Peyer's patch (tissue), 4 donors: Measurements from ENCODE around the gene HNRNPUL1. TPM values are rescaled to one million over a fixed set of nuclear protein-coding genes. Genes with fewer than 3 reads are reported as not detected.

Experiments
- DNase-seq, 3 donors: peaks; one replicate each; pipeline ENCODE4 v3.0.0-alpha.2; 2017 to 2019
- H3K27ac ChIP-seq, 4 donors: fragments of 200-600 bp; sonication (generic); one replicate each; pipeline ENCODE4 v1.5.1; 2016 to 2019
- H3K27me3 ChIP-seq, 2 donors: fragments of 200-600 bp; sonication (generic); one replicate each; pipeline ENCODE4 v1.5.1; 2019
- H3K36me3 ChIP-seq, 3 donors: fragments of 200-600 bp; sonication (generic); one replicate each; pipeline ENCODE4 v1.5.1; 2016 to 2019
- H3K4me1 ChIP-seq, 4 donors: fragments of 200-600 bp; sonication (generic); one replicate each; pipeline ENCODE4 v1.5.1; 2016 to 2019
- H3K4me3 ChIP-seq, 4 donors: fragments of 200-600 bp; sonication (generic); 1 replicate in 3 of 4; 2 replicates in 1 of 4; pipeline ENCODE4 v1.5.1; 2016 to 2019; ENCODE audit warnings: mild to moderate bottlenecking in 1 of 4
- H3K9me3 ChIP-seq, 4 donors: fragments of 200-600 bp; sonication (generic); one replicate each; pipeline ENCODE4 v1.5.1; 2016 to 2019; ENCODE audit warnings: mild to moderate bottlenecking in 1 of 4
- CTCF ChIP-seq, 6 experiments: fragments of 450-650 bp in 4 of 6; fragments of 200-600 bp in 2 of 6; sonication (generic) in 1 of 6; IDR thresholded peaks; one replicate each; pipeline ENCODE4 v1.5.1; 2017 to 2019; ENCODE audit warnings: antibody characterized with exemption in 6 of 6, mild to moderate bottlenecking in 3 of 6, moderate library complexity in 1 of 6
- POLR2A ChIP-seq, 2 donors: fragments of 450-650 bp; IDR thresholded peaks; one replicate each; pipeline ENCODE4 v1.5.1; 2017; ENCODE audit warnings: antibody characterized with exemption in 2 of 2, mild to moderate bottlenecking in 2 of 2, moderate library complexity in 2 of 2
- total RNA-seq, 4 donors: library from RNA; depleted of rRNA; stranded (reverse); fragments of >200 nt; gene quantifications; one replicate each; pipeline ENCODE4 v1.1.0, GENCODE V29; 2016

The HNRNPUL1 gene
- total RNA-seq, 4 donors from 2014 or later = 123 to 244 (median 167) TPM

- Histone ChIP-seq H3K36me3 (no peaks in the 10 kb centered on the region), H3K4me3 (peak overlapping the region; percentile 22 to 60 (median 48)), H3K27ac (peak overlapping the region; percentile 74 to 93 (median 86)), H3K9me3 (no peaks in the 10 kb centered on the region), H3K4me1 (peaks cover 0 to 4% (median 2%) of the 10 kb centered on the region in 4 donors), H3K27me3 (no peaks in the 10 kb centered on the region)
- TF ChIP-seq POLR2A (IDR thresholded peaks at IDR 0.05) (no peak), CTCF (IDR thresholded peaks at IDR 0.05) (no peak)
- DNase-seq = no peak
These were observed 43.4 kb upstream of the HNRNPUL1 start for GRCh38 chr19:41220811-41221210.

GRCh38 chr19:41221514-41222205 lies 42.5 kb upstream of the HNRNPUL1 start:
- Histone ChIP-seq H3K4me3 (peak overlapping the region in 1 of 4 donors; percentile 60), H3K9me3 (no peaks in the 10 kb centered on the region), H3K4me1 (peaks cover 0 to 8% (median 4%) of the 10 kb centered on the region in 4 donors), H3K36me3 (no peaks in the 10 kb centered on the region), H3K27ac (peak overlapping the region in 1 of 4 donors; percentile 6), H3K27me3 (no peaks in the 10 kb centered on the region)
- no peak for DNase-seq
- no peak for TF ChIP-seq CTCF (IDR thresholded peaks at IDR 0.05)
- TF ChIP-seq POLR2A (IDR thresholded peaks at IDR 0.05) = no peak

- no peaks in the 10 kb centered on the region for H3K36me3 ChIP-seq
- H3K4me1 ChIP-seq = peaks cover 0 to 12% (median 7%) of the 10 kb centered on the region in 4 donors
- no peak for DNase-seq
- H3K9me3 ChIP-seq = no peaks in the 10 kb centered on the region
- no peaks in the 10 kb centered on the region for H3K27me3 ChIP-seq
- H3K4me3 ChIP-seq = no peak overlapping the region
- no peak for TF ChIP-seq POLR2A (IDR thresholded peaks at IDR 0.05)
- TF ChIP-seq CTCF (IDR thresholded peaks at IDR 0.05) = no peak
- no peak overlapping the region for H3K27ac ChIP-seq
These were observed 41.9 kb upstream of the HNRNPUL1 start for GRCh38 chr19:41222240-41222639.

- no peaks in the 10 kb centered on the region for H3K36me3 ChIP-seq
- peak overlapping the region in 2 of 4 donors; percentile 14 to 90 for H3K27ac ChIP-seq
- DNase-seq = no peak
- no peaks in the 10 kb centered on the region for H3K27me3 ChIP-seq
- no peak for TF ChIP-seq CTCF (IDR thresholded peaks at IDR 0.05)
- TF ChIP-seq POLR2A (IDR thresholded peaks at IDR 0.05) = no peak
- H3K4me1 ChIP-seq = peaks cover 0 to 12% (median 7%) of the 10 kb centered on the region in 4 donors
- peak overlapping the region in 1 of 4 donors; percentile 2 for H3K4me3 ChIP-seq
- no peaks in the 10 kb centered on the region for H3K9me3 ChIP-seq
These were observed 40.5 kb upstream of the HNRNPUL1 start for GRCh38 chr19:41223431-41224234.

GRCh38 chr19:41224632-41225031 lies 39.5 kb upstream of the HNRNPUL1 start:
- H3K27ac ChIP-seq = peak overlapping the region; percentile 25 to 90 (median 70)

More at GRCh38 chr19:41224632-41225031, 39.5 kb upstream of the HNRNPUL1 start:
- Histone ChIP-seq H3K9me3 (no peaks in the 10 kb centered on the region), H3K4me3 (no peak overlapping the region), H3K4me1 (peaks cover 0 to 12% (median 7%) of the 10 kb centered on the region in 4 donors), H3K36me3 (no peaks in the 10 kb centered on the region), H3K27me3 (no peaks in the 10 kb centered on the region)
- TF ChIP-seq POLR2A (IDR thresholded peaks at IDR 0.05) (no peak), CTCF (IDR thresholded peaks at IDR 0.05) (no peak)
- no peak for DNase-seq
